Fibroblast of lung (primary cell): ENCODE measurements around the gene C2orf76.

Source experiments
- CTCF ChIP-seq, 2 donors: IDR thresholded peaks in 1 of 2; conservative IDR thresholded peaks in 1 of 2; 1 replicate in 1 of 2; 2 replicates in 1 of 2; pipeline ENCODE4 v1.5.1; 2011 to 2012; ENCODE audit warnings: low read length in 2 of 2, control low read depth in 1 of 2, inconsistent platforms in 1 of 2, low read depth in 1 of 2, mild to moderate bottlenecking in 1 of 2
- EZH2 ChIP-seq: IDR thresholded peaks from 2 replicates; pipeline ENCODE4 v1.5.1; 2012; ENCODE audit warnings: low read length, control low read depth, mild to moderate bottlenecking; ENCODE audit errors: missing control alignments

DNA sequence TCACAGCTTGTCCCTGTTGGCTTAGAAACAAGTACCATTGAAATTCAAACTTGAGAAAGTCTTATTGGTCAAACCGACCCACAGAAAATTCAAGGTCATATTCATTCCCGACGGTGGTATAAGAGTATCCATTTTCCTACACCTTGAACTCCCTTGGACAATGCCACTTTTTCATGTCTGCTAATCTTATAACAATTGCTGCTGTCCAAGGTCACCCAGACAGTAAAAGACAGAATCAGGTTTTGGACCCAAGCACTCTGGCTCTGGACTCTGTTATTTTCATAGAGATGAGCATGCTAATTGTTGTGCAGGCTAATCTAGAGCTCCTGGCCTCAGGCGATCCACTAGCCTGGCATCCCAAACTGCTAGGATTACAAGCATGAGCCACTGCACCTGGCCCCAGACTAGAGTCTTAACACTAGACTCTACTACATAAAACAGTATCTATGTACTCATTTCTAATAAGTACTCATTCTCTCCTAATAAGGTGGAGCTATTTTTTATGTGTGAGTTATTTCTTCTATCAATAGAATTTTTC is 57.8 kb downstream of the C2orf76 start:
- TF ChIP-seq CTCF (conservative IDR thresholded peaks at IDR 0.05 in 1 of 2, IDR thresholded peaks at IDR 0.05 in 1 of 2; ENCODE audit: low read depth in 1 of 2, low read length in 2 of 2) = no peak
- no peak for TF ChIP-seq EZH2
